Left ventricle myocardium inferior (tissue), 1 donor: ENCODE measurements around the gene SERINC3. TPM values are rescaled to one million over a fixed set of nuclear protein-coding genes. Genes with fewer than 3 reads are reported as not detected.

Experiments
- DNase-seq: peaks from one replicate; pipeline ENCODE4 v3.0.0-alpha.2; 2020
- H3K27ac ChIP-seq: fragments of 200-600 bp; replicated peaks from 2 replicates; pipeline ENCODE4 v1.8.0; 2021
- H3K27me3 ChIP-seq: fragments of 200-600 bp; 2 replicates; pipeline ENCODE4 v1.8.0; 2021; ENCODE audit warnings: low read depth
- H3K36me3 ChIP-seq: fragments of 200-600 bp; 2 replicates; pipeline ENCODE4 v1.8.0; 2021
- H3K4me1 ChIP-seq: fragments of 200-600 bp; 2 replicates; pipeline ENCODE4 v1.8.0; 2021
- H3K4me3 ChIP-seq: fragments of 200-600 bp; 2 replicates; pipeline ENCODE4 v1.8.0; 2021; ENCODE audit warnings: mild to moderate bottlenecking, moderate library complexity
- H3K9me3 ChIP-seq: fragments of 200-600 bp; replicated peaks from 2 replicates; pipeline ENCODE4 v1.8.0; 2021
- intact Hi-C: fragments of 100-400 bp; cut with micrococcal nuclease; formaldehyde crosslinking; loops from one replicate; pipeline ENCODE4 v1.11.0; 2022
- total RNA-seq: library from RNA; stranded (reverse); fragmentation: NEBNext Ultra II Directional; extraction: Animal tissue kit (Norgen Biotek cat#: 25700); gene quantifications from one replicate; pipeline ENCODE4 v1.2.1, GENCODE V29; 2021
- TF ChIP-seq, protein P1 (sequence below): fragments of 200-600 bp; IDR thresholded peaks from 2 replicates; pipeline ENCODE4 v1.8.0; 2021; ENCODE audit warnings: antibody characterized with exemption, mild to moderate bottlenecking, borderline replicate concordance
- donor health status: DM: no; HTN: yes; CAD: no; lungs with severe emphysema.

Gene SERINC3
- total RNA-seq, 1 donor from 2014 or later: 88.4 TPM

DNA sequence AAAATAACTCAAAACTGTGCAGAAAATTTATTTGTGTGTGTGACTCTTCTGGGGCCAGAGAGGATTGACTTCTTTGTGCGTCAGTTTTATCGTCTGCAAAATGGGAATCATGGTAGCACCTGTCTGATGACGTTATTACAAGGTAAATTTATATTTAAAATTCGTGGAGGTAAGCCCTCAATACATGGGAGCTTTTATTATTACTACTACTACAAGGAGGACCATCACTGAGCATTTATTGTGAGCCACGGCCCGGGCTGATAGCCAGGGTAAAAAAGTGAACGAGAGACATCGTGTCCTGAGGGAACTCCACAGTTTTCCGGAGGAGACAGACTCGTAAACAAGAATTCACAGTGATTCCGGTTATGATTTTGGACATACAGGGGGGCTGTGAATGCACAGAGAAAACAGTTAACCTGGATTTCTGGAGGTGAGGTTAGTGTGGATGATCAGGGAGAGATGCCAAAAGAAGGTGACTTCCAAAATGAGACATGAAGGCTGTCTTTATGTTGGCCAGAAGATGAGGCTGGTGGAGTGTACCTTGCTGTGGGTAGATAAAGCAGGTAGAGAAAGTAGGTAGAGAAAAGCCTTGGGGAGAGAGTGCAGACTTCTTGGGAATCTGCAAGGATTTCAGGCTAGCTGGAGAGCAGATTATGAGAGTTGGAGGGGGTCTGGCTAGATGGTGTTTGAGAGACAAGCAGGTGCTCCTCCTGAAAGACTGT lies 10.6 kb upstream of the SERINC3 start:
- Histone ChIP-seq H3K27me3 (no peaks in the 10 kb centered on the region), H3K36me3 (no peaks in the 10 kb centered on the region), H3K9me3 (no peaks in the 10 kb centered on the region), H3K4me1 (peaks cover 27% of the 10 kb centered on the region), H3K27ac (peak overlapping the region; percentile 80), H3K4me3 (peak overlapping the region; percentile 80)
- intact Hi-C loops: loop anchor here (10.0 kb wide), 1 partner anchor 62 kb away; no protein-coding TSS in a partner anchor
- TF ChIP-seq, protein P1, sequence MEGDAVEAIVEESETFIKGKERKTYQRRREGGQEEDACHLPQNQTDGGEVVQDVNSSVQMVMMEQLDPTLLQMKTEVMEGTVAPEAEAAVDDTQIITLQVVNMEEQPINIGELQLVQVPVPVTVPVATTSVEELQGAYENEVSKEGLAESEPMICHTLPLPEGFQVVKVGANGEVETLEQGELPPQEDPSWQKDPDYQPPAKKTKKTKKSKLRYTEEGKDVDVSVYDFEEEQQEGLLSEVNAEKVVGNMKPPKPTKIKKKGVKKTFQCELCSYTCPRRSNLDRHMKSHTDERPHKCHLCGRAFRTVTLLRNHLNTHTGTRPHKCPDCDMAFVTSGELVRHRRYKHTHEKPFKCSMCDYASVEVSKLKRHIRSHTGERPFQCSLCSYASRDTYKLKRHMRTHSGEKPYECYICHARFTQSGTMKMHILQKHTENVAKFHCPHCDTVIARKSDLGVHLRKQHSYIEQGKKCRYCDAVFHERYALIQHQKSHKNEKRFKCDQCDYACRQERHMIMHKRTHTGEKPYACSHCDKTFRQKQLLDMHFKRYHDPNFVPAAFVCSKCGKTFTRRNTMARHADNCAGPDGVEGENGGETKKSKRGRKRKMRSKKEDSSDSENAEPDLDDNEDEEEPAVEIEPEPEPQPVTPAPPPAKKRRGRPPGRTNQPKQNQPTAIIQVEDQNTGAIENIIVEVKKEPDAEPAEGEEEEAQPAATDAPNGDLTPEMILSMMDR: no peak
- peak; percentile 34 for DNase-seq

GRCh38 chr20:44528309-44528708 lies 6.4 kb upstream of the SERINC3 start:
- Histone ChIP-seq H3K4me3 (no peak overlapping the region), H3K27ac (no peak overlapping the region), H3K27me3 (no peaks in the 10 kb centered on the region), H3K9me3 (no peaks in the 10 kb centered on the region), H3K4me1 (peaks cover 22% of the 10 kb centered on the region), H3K36me3 (no peaks in the 10 kb centered on the region)
- DNase-seq: no peak
- TF ChIP-seq, protein P1: no peak
- intact Hi-C loops: no loop called here

GRCh38 chr20:44527716-44528199 lies 5.9 kb upstream of the SERINC3 start:
- no peak for DNase-seq
- H3K27me3 ChIP-seq: no peaks in the 10 kb centered on the region
- TF ChIP-seq, protein P1: no peak
- H3K27ac ChIP-seq: no peak overlapping the region
- no peaks in the 10 kb centered on the region for H3K9me3 ChIP-seq
- intact Hi-C loops: no loop called here
- H3K4me1 ChIP-seq: peaks cover 16% of the 10 kb centered on the region
- no peak overlapping the region for H3K4me3 ChIP-seq
- no peaks in the 10 kb centered on the region for H3K36me3 ChIP-seq

DNA sequence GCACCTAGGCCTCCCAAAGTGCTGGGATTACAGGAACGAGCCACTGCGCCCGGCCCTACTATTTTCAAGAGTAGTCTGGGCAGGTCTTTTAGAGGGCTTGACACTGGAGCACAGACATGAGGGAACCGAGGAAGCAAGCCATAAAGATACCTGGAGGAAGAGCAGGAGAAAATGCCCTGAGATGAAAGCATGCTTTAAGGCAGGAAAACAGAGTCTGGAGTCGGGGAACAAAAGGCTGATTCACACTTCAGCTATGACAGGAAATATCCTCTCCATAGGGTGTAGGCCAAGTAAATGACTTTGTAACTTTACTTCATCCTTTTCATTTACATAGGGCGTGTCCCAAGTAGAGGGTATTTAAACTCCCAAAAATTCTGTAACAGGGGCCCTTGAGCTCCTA lies 4.3 kb upstream of the SERINC3 start:
- no peaks in the 10 kb centered on the region for H3K9me3 ChIP-seq
- no peaks in the 10 kb centered on the region for H3K27me3 ChIP-seq
- no peaks in the 10 kb centered on the region for H3K36me3 ChIP-seq
- DNase-seq: no peak
- TF ChIP-seq, protein P1: no peak
- no peak overlapping the region for H3K27ac ChIP-seq
- H3K4me1 ChIP-seq: peaks cover 13% of the 10 kb centered on the region
- intact Hi-C loops: no loop called here
- H3K4me3 ChIP-seq: no peak overlapping the region

- H3K4me3 ChIP-seq: no peak overlapping the region
- no peak for DNase-seq
- TF ChIP-seq, protein P1: no peak
- no peak overlapping the region for H3K27ac ChIP-seq
- no peaks in the 10 kb centered on the region for H3K27me3 ChIP-seq
- peaks cover 36% of the 10 kb centered on the region for H3K4me1 ChIP-seq
- no peaks in the 10 kb centered on the region for H3K36me3 ChIP-seq
- no peaks in the 10 kb centered on the region for H3K9me3 ChIP-seq
- intact Hi-C loops: no loop called here
Measured at GRCh38 chr20:44523746-44524145, 1.9 kb upstream of the SERINC3 start.
